HEK293T (cell line): ENCODE data around the gene LNPEP.

Source experiments
- CTCF ChIA-PET: fragments of 350-600 bp; formaldehyde crosslinking; extraction: SDS; loops from one replicate; lab custom pipeline; 2021; ENCODE audit warnings: antibody characterized with exemption, inconsistent platforms; lab: Yijun Ruan, JAX
- POLR2A ChIA-PET: fragments of 350-600 bp; formaldehyde crosslinking; extraction: SDS; loops from one replicate; lab custom pipeline; 2020; ENCODE audit warnings: antibody characterized with exemption, inconsistent platforms; lab: Yijun Ruan, JAX
- DNase-seq: peaks from one replicate; pipeline ENCODE4 v3.0.0; 2012; ENCODE audit warnings: mixed read lengths; ENCODE audit errors: extremely low spot score
- ARNT ChIP-seq: fragments of 450-650 bp; IDR thresholded peaks from 2 replicates; pipeline ENCODE4 v1.6.1; 2017; ENCODE audit warnings: mild to moderate bottlenecking
- BHLHE40 ChIP-seq: fragments of 450-650 bp; IDR thresholded peaks from 2 replicates; pipeline ENCODE4 v1.6.1; 2016; ENCODE audit warnings: mild to moderate bottlenecking, moderate library complexity, borderline replicate concordance
- CTBP1 ChIP-seq: fragments of 450-650 bp; IDR thresholded peaks from 2 replicates; pipeline ENCODE4 v1.6.1; 2016; ENCODE audit warnings: borderline replicate concordance
- ELF4 ChIP-seq: fragments of 450-650 bp; IDR thresholded peaks from 2 replicates; pipeline ENCODE4 v1.6.1; 2017; ENCODE audit warnings: antibody characterized with exemption
- FOXA1 ChIP-seq: fragments of 450-650 bp; IDR thresholded peaks from 2 replicates; pipeline ENCODE4 v1.6.1; 2016; ENCODE audit warnings: mild to moderate bottlenecking
- FOXK2 ChIP-seq: fragments of 450-650 bp; IDR thresholded peaks from 2 replicates; pipeline ENCODE4 v1.6.1; 2016; ENCODE audit warnings: mild to moderate bottlenecking
- FOXM1 ChIP-seq: fragments of 450-650 bp; IDR thresholded peaks from 2 replicates; pipeline ENCODE4 v1.6.1; 2017; ENCODE audit warnings: mild to moderate bottlenecking, borderline replicate concordance
- HDGF ChIP-seq: fragments of 450-650 bp; IDR thresholded peaks from 2 replicates; pipeline ENCODE4 v1.6.1; 2017; ENCODE audit warnings: antibody characterized with exemption, borderline replicate concordance
- L3MBTL2 ChIP-seq: fragments of 450-650 bp; conservative IDR thresholded peaks from 2 replicates; pipeline ENCODE4 v1.6.1; 2016; ENCODE audit warnings: mild to moderate bottlenecking
- LEF1 ChIP-seq: fragments of 450-650 bp; IDR thresholded peaks from 2 replicates; pipeline ENCODE4 v1.6.1; 2017; ENCODE audit warnings: mild to moderate bottlenecking, borderline replicate concordance
- NFRKB ChIP-seq: fragments of 450-650 bp; IDR thresholded peaks from 2 replicates; pipeline ENCODE4 v1.6.1; 2016; ENCODE audit warnings: mild to moderate bottlenecking, moderate library complexity
- SP1 ChIP-seq: fragments of 450-650 bp; IDR thresholded peaks from 2 replicates; pipeline ENCODE4 v1.6.1; 2017
- SUZ12 ChIP-seq: fragments of 450-650 bp; IDR thresholded peaks from 2 replicates; pipeline ENCODE4 v1.6.1; 2016; ENCODE audit warnings: mild to moderate bottlenecking
- TARDBP ChIP-seq: fragments of 450-650 bp; IDR thresholded peaks from 2 replicates; pipeline ENCODE4 v1.6.1; 2016
- ZNF384 ChIP-seq: fragments of 450-650 bp; IDR thresholded peaks from 2 replicates; pipeline ENCODE4 v1.6.1; 2016
- TF ChIP-seq, protein P1 (sequence below): fragments of 450-650 bp; IDR thresholded peaks from 2 replicates; pipeline ENCODE4 v1.6.1; 2016

The LNPEP gene

DNA sequence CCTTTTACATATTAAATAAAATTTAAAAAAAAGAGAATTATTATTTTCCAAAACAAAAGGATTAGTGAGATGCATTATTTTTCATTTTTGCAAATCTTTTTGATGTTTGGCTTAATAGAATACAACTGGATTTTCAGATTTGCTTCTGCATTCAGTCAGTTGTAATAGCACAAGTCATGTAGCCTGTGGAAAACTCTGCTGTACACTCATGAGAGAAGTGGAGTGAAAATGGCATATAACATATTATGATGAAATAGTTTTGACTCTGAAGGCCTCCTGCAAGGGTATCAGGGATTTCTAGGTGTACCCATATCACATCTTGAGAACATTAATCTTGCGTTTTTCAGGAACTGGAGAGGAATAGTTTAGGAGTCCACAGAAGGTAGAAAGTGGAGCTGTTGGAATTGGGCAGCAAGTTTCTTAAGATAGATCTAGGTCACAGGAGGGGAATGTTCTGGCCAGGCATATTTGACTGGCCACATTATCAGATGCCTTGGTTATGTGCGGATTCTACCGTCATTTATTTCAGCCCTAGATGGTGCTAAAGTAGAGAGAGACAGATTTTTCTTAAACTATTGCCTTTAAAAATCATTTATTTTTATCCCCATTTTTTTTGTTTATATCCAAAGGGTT lies 16.4 kb downstream of the LNPEP start:
- TF ChIP-seq FOXK2 (no peak), FOXA1 (no peak), BHLHE40 (no peak), SP1 (no peak), NFRKB (no peak), ELF4 (no peak), ZNF384 (no peak), HDGF (no peak), LEF1 (no peak), TARDBP (no peak), L3MBTL2 (no peak)
- TF ChIP-seq, protein P1, sequence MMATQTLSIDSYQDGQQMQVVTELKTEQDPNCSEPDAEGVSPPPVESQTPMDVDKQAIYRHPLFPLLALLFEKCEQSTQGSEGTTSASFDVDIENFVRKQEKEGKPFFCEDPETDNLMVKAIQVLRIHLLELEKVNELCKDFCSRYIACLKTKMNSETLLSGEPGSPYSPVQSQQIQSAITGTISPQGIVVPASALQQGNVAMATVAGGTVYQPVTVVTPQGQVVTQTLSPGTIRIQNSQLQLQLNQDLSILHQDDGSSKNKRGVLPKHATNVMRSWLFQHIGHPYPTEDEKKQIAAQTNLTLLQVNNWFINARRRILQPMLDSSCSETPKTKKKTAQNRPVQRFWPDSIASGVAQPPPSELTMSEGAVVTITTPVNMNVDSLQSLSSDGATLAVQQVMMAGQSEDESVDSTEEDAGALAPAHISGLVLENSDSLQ = no peak
- POLR2A ChIA-PET = no interaction called here
- DNase-seq = no peak
- CTCF ChIA-PET = no interaction called here

DNA sequence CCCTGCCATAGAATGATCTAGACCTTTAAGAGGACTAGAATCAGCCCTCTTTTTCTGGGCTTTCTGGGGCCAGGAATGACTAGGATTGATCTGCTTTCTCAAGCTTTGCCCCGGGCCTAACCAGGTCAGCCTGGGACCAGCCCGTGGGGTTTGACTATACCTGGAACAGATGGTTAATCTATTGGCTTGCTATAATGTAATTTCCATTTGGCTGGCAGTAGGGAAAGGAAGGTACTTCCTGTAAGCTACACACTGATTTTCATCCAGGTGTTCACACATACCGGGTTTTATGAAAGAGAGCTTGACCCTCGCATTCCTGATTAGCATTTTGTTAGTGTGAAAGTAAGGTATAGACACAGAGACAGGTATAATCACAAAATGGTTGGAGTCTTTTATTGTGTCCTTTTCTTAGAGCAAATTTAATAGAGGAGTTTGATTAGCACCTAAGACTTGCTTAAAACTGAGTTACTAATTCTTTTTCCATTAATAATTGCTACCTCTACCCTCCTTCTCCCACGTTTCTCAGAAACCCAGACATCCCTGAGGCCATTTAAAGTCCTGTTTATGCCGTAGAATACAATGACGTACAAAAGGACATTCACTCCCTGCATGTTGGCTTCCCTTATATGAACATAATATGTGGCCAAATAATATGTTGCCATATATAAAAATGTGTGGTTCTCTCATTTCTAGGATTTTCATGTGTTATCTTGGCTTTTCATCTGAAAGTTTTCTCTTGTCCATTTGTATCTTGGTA lies 17.3 kb downstream of the LNPEP start:
- POLR2A ChIA-PET = no interaction called here
- CTCF ChIA-PET = no interaction called here
- TF ChIP-seq, protein P1 = no peak
- TF ChIP-seq BHLHE40 (no peak), FOXA1 (no peak), TARDBP (no peak), ARNT (no peak), ELF4 (no peak), LEF1 (no peak), NFRKB (no peak), HDGF (no peak), SUZ12 (no peak), FOXK2 (no peak), L3MBTL2 (no peak), ZNF384 (no peak)
- DNase-seq = no peak

DNA sequence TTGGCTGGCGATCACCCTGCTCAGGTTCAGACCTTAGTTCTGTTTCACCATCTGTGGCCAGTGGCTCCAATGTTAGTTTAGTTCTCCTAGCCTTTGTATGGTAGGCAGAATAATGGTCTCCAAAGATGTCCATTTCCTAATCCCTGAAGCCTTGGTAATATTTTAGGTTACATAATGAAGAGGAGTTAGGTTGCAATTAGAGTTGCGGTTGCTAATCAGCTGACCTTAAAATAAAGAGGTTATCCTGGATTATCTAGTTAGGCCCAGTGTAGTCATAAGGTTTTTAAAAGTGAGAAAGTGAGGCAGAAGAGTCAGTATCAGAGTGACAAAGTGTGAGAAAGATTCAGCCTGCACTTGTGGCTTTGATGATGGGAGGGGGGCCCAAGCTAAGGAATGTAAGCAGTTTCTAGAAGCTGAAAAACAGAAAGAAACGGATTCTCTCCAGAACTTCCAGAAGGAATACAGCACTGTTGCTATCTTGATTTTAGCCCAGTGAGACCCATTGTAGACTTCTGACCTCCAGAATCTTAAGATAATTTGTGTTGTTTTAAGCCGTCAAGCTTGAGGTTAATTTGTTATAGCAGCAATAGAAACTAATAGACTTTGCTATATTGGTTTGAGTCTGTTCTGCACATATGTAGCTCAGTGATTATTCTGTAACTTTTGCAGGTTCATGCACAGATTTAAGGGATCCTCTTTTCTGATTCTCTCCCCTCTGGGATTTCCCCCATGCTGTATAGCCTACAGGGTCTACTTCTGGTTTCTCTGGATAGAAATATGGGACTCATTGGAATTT lies 21.6 kb downstream of the LNPEP start:
- TF ChIP-seq, protein P1 = no peak
- TF ChIP-seq FOXK2 = no peak
- TF ChIP-seq ELF4 = no peak
- TF ChIP-seq NFRKB = no peak
- TF ChIP-seq CTBP1 = no peak
- TF ChIP-seq FOXM1 = no peak
- TF ChIP-seq FOXA1 = no peak
- no peak for TF ChIP-seq TARDBP
- TF ChIP-seq ARNT = no peak
- no peak for TF ChIP-seq SUZ12
- no peak for TF ChIP-seq SP1

DNA sequence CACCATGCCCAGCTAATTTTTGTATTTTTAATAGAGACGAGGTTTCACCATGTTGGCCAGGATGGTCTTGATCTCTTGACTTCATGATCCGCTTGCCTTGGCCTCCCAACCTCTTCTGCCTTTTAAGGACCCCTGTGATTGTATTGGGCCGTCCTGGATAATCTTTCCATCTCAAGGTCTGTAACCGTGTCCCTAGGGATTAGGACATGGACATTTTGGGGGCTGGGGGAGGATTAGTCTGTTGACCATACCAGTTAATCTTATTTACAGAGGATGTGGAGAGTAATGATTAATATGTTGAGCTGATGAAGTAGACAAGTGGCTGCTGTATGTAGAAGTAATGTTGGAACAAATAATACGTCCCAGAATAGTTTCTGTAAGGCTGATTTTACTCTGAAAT lies 23.1 kb downstream of the LNPEP start:
- ChIA-PET CTCF (no interaction called here), POLR2A (no interaction called here)
- no peak for DNase-seq
- TF ChIP-seq ARNT (no peak), L3MBTL2 (no peak), ELF4 (no peak), FOXK2 (no peak), SUZ12 (no peak), HDGF (no peak), FOXM1 (no peak), SP1 (no peak), CTBP1 (no peak), FOXA1 (no peak)

More for the DNA sequence above, 21.6 kb downstream of the LNPEP start:
- ChIA-PET CTCF (interaction anchor here (0.6 kb wide), 1 partner anchor 13 kb away, joined by 3 read pairs; no protein-coding TSS in a partner anchor), POLR2A (no interaction called here)
- DNase-seq = no peak

DNA sequence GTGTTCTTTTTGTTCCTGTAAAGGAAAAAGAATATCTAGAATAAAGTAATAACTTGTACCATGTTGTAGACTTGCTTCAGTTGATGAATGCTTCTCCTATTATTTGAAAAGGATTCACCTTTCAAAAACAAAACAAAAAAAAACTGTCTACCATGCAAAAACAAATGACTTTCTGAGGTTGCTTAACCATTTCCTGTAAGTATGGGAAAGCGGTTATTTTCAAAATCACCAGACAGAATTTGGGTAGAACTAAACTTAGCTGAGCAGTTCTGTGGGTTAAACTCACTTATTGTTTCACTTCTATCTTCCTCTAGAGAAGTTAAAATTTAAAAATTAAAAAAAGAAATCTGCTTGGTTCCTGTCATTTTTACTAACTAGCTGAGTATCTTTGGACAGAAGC lies 25.2 kb downstream of the LNPEP start:
- TF ChIP-seq L3MBTL2 = no peak
- no peak for TF ChIP-seq FOXK2
- no peak for TF ChIP-seq HDGF
- TF ChIP-seq ZNF384 = no peak
- no peak for TF ChIP-seq NFRKB
- no peak for TF ChIP-seq SP1
- no peak for TF ChIP-seq ARNT
- no peak for TF ChIP-seq FOXA1
- no peak for TF ChIP-seq CTBP1
- no peak for TF ChIP-seq LEF1
- TF ChIP-seq BHLHE40 = no peak
- TF ChIP-seq, protein P1 = no peak
- no peak for TF ChIP-seq ELF4
- TF ChIP-seq TARDBP = no peak
- TF ChIP-seq FOXM1 = no peak
- no peak for TF ChIP-seq SUZ12
- DNase-seq = no peak
- CTCF ChIA-PET = no interaction called here
- POLR2A ChIA-PET = no interaction called here
